ENCODE measurements around the gene TRIP12. TPM values are rescaled to one million over a fixed set of nuclear protein-coding genes. Genes with fewer than 3 reads are reported as not detected.
A peak's percentile ranks its signal among the peaks of the same experiment; 100 is the strongest.

TRIP12 gene
- total and polyA plus RNA-seq, 2 of the 13 experiments (the other 11 are each of a cell fraction or from before 2014, with no cell fraction given): 72.1 to 153 TPM

- peak; percentile 92 for TF ChIP-seq DNMT3B (CRISPR knock-in tag; conservative IDR thresholded peaks at IDR 0.05)
- 0 out of 2 replicates have a peak, but pooled peaks have one; percentile 34 for TF ChIP-seq ZNF572 (CRISPR knock-in tag; IDR thresholded peaks at IDR 0.05)
- TF ChIP-seq KDM1A (CRISPR knock-in tag; IDR thresholded peaks at IDR 0.05): 0 out of 2 replicates have a peak, but pooled peaks have one; percentile 61
- TF ChIP-seq HDAC1 (CRISPR knock-in tag; IDR thresholded peaks at IDR 0.05): peak; percentile 81; the same call in 1 of the 2 replicates
- no peak for TF ChIP-seq SRF (IDR thresholded peaks at IDR 0.05; ENCODE audit: low read depth, low read length)
- 0 out of 2 replicates have a peak, but pooled peaks have one; percentile 46 for TF ChIP-seq TP53 (CRISPR knock-in tag; conservative IDR thresholded peaks at IDR 0.05)
- 0 out of 2 replicates have a peak, but pooled peaks have one; percentile 13 for TF ChIP-seq MEIS1 (CRISPR knock-in tag; IDR thresholded peaks at IDR 0.05; ENCODE audit: borderline replicate concordance)
- TF ChIP-seq ZNF724P (CRISPR knock-in tag; IDR thresholded peaks at IDR 0.05; ENCODE audit: borderline replicate concordance): no peak
- TF ChIP-seq ZNF296 (CRISPR knock-in tag; conservative IDR thresholded peaks at IDR 0.05): peak; percentile 82
- TF ChIP-seq THAP11 (CRISPR knock-in tag; IDR thresholded peaks at IDR 0.05): peak; percentile 82
- TF ChIP-seq ATF7-NPFF (CRISPR knock-in tag; IDR thresholded peaks at IDR 0.05; ENCODE audit: low read depth): peak; percentile 49
- TF ChIP-seq SKI (IDR thresholded peaks at IDR 0.05; ENCODE audit: partially characterized antibody): peak; percentile 88
- TF ChIP-seq NFAT5 (CRISPR knock-in tag; IDR thresholded peaks at IDR 0.05): 0 out of 2 replicates have a peak, but pooled peaks have one; percentile 45
- TF ChIP-seq GFI1 (CRISPR knock-in tag; IDR thresholded peaks at IDR 0.05; ENCODE audit: borderline replicate concordance): peak; percentile 76; the same call in 1 of the 2 replicates
- TF ChIP-seq ATF1 (CRISPR knock-in tag; IDR thresholded peaks at IDR 0.05): peak; percentile 78
- no peak for TF ChIP-seq ZNF713 (CRISPR knock-in tag; IDR thresholded peaks at IDR 0.05)
- peak; percentile 43 for TF ChIP-seq YEATS2 (CRISPR knock-in tag; IDR thresholded peaks at IDR 0.05; ENCODE audit: borderline replicate concordance)
- TF ChIP-seq E2F2 (CRISPR knock-in tag; IDR thresholded peaks at IDR 0.05; ENCODE audit: borderline replicate concordance): 0 out of 2 replicates have a peak, but pooled peaks have one; percentile 22
- TF ChIP-seq USF2 (IDR thresholded peaks at IDR 0.05; ENCODE audit: low read depth, low read length): no peak
- no peak for TF ChIP-seq USF2 (CRISPR knock-in tag; IDR thresholded peaks at IDR 0.05; ENCODE audit: borderline replicate concordance)
- TF ChIP-seq JARID2 (CRISPR knock-in tag; IDR thresholded peaks at IDR 0.05; ENCODE audit: insufficient replicate concordance): peak; percentile 80
These were observed at the start of gene TRIP12 (continued) for GRCh38 chr2:229921892-229922448.
